GM21360 (cell line): ENCODE data around the gene LBP.
"Not testable (repeated sequence)": the region's sequence is repeated elsewhere in the genome, so short reads cannot be mapped to it uniquely, and the experiment has no call there.

Experiments used
- ATAC-seq: cut with Tn5 transposase; IDR thresholded peaks from one replicate; pipeline ENCODE4 v1.9.1; 2021; ENCODE audit warnings: mild to moderate bottlenecking, moderate library complexity; ENCODE audit not compliant: unreplicated experiment

Gene LBP

GRCh38 chr20:38317422-38317821 is 28.9 kb upstream of the LBP start:
- no peak for ATAC-seq

- ATAC-seq, result no peak
Observed at GRCh38 chr20:38320221-38320620, 26.1 kb upstream of the LBP start.

DNA sequence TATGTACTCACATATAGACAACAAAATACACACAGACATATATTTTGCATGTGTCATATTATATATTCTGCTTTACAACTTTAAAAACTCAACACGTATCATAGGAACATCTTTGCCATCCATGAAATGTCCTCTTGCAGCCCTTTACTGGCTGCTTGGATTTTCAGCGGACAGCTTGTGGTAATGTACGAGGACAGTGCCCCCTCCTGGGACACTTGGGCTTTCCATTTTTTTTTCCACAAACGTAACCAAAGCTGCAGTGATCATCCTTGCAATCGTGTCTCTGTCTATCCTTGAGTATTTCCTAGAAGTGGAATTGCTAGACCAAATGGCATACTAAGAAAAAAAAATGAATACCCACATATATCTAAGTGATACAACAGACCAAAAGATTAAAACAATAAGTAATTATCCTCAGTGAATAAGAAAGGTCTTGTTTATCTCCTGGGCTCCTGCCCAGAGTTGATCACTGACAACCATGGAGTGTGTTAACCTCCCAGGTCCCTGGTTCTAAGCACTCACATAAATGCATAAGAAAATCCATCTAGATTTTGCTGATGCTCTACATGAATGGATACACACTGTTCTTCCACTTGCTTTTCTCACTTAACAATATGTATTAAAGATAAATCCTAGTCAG is 24.2 kb upstream of the LBP start:
- no peak for ATAC-seq

- no peak for ATAC-seq
Observed at GRCh38 chr20:38324159-38324558, 22.1 kb upstream of the LBP start.

DNA sequence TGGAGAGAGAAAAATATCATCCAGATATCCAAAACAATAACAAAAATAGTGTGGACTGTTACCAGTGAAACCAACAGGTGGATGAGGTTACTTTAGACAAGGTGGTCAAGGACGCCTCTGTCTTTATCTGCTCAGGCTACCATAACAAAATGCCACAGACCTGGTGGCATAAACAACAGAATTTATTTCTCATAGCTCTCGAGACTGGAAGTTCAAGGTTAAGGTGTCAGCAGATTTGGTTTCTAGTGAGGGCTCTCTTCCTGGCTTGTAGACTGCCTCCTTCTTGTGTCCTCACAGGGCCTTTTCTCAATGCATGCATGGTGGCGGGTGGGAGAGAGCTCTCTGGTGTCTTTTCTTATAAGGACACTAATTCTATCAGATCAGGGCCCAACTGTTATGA is 21.1 kb upstream of the LBP start:
- ATAC-seq, result no peak

GRCh38 chr20:38325905-38326304 is 20.4 kb upstream of the LBP start:
- no peak for ATAC-seq

DNA sequence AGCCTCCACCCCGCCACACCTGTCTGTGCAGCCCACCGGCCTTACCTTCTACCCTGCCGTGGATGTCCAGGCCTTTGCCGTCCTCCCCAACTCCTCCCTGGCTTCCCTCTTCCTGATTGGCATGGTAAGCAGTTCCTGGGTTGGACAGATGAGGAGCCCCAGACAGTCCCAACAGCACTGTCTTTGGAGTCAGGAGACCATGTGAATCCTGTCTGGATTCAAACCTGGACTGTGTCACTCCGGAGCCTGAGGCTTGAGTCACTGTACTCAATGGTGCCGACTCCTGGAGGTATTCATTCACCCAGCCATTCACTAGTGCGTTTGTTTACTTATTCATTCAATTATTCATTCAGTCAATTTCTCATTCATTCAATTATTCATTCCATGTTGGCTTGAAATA is 20.0 kb upstream of the LBP start:
- ATAC-seq, result no peak

DNA sequence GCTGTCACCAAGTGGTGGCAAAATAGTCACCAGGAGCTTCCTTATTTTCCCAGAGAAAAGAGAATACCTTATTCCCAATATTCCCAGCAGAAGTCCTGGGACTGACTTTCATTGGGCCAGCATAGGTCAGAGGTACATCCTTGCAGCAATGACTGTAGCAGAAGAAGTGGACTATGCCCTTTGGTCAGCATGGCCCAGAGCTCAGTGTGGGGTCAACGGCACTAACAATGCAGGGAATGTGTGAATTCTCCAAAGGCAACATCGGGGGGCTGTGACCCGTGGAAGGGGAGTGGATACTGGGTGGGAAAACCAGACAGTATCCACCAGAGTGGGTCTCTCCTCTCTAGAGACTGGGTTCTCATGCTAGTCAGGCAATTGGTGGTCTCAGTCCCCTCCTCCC is 15.6 kb upstream of the LBP start:
- ATAC-seq, result no peak

- ATAC-seq, result no peak
Observed at GRCh38 chr20:38331245-38331644, 15.0 kb upstream of the LBP start.

DNA sequence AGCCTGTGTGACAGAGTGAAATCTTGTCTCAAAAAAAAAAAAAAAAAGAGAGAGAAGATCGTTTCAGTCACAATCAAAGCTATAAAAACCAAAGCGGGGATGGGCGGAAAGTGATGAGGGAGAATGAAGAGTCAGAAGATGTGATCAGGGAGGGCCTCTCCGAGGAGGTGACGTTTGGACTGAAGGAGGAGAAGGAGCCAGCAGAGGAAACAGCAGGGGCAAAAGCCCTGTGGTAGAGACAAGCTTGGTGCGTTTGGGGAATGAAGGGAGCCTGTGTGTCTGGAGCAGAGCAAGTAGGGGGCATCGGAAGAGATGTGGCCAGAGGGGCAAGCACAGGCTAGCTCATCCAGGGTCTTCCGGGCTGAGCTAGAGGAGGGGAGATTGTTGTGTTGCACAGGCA is 14.5 kb upstream of the LBP start:
- ATAC-seq, result no peak

- no peak for ATAC-seq
Observed at GRCh38 chr20:38334016-38334415, 12.3 kb upstream of the LBP start.

DNA sequence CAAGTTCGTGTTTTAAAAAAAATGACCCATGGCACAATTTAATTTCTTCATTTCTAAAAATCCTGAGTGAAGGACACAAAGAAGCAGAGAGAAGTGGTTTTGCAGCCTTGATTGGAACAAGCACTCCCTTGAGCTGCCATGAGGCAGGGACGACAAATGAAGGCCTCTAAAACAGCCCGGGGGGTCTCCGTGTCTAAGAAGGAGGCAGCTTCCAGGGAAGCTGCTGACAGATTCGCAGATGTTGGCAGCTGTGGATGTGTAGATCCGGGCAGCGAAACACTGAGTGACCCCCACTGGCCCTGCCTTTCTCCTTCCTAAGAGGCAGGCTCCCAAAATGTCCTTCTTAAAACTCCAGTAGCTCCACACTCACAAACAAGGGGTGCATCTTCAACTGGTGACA is 9.6 kb upstream of the LBP start:
- ATAC-seq, result no peak

DNA sequence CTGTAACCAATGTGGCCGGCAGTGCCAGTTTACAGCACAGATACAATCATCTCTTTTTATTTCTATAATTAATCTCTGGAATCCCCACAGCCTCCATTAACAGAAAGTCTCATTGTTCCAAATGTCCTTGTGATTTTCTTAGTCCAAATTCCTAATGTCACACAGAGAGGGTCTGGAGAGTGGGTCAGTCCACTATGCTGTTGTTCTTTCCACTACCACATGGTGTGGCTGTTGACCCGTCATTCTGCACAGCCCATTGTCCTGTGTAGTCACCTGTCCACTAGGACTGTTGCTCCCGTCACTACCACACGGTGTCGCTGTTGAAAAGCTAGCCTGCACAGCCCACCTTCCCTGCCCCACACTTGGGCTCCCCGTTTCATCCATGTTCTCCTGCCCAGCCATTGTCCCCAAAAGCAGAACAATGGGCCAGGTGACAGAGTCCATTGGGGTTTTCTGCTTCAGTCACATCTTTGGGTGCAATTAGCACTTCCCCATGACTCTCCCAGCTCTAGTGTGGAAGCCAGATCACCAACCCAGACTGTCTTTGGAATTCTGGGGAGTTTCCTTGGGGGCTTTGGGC is 8.6 kb upstream of the LBP start:
- no peak for ATAC-seq

DNA sequence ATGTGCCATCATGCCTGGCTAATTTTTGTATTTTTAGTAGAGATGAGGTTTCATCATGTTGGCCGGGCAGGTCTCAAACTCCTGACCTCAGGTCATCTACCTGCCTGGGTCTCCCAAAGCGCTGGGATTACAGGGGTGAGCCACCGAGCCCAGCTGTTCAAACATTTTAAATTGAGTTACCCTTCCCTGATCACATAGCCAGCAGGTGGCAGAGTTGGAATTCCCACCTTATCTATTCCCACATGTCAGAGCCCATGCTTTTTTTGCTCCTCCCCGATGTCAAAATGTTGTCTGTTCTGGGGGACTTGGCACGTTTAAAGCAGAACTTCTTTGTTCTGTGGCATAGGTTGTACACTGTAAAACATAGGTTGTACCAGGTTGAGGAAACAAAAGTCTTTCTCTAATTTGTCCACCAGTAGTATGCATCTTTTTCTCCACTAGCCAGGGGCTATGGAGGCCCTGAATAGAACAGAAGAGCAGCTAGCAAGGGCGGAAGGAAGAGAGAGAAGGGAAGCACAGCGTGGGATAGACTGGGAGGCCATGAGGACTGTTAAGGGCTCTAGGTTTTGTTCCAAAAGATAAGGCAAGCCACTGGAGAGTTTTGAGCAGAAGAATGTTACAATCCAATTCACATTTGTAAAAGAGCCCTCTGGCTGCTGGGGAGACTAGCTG is 7.3 kb upstream of the LBP start:
- ATAC-seq, result no peak

DNA sequence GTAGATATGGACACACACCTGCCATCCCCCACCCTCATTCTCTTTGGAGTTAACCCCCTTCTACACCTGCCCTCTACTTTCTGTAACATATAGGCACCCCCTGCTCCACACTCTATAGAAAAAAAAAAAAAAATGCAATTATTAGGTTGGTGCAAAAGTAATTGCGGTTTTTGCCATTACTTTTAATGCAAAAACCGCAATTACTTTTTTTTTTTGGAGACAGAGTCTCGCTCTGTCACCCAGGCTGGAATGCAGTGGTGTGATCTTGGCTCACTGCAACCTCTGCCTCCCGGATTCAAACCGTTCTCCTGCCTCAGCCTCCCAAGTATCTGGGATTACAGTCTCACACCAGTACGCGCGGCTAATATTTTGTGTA is 6.8 kb upstream of the LBP start:
- not testable (repeated sequence) for ATAC-seq

- no peak for ATAC-seq
Observed at GRCh38 chr20:38339997-38340396, 6.3 kb upstream of the LBP start.

- no peak for ATAC-seq
Observed at GRCh38 chr20:38340693-38341092, 5.6 kb upstream of the LBP start.

DNA sequence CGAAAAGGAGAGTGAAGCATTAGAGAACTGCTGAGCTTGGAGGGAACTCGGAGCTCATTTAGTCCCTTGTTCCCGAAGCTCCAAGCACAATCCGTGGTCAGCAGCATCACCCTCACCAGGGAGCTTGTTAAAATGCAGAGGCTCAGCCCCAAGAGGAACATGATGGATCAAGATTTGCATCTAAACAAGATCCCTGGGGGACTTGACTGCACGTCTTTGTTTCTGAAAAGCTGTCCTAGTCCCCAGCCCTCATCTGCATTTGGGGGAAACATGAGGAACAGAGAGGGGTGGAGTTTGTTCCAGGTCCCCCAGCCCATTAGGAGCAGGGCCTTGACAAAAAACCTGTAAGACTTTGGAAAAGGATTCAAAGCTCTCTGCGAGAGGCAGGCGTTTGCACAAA is 4.1 kb upstream of the LBP start:
- no peak for ATAC-seq

DNA sequence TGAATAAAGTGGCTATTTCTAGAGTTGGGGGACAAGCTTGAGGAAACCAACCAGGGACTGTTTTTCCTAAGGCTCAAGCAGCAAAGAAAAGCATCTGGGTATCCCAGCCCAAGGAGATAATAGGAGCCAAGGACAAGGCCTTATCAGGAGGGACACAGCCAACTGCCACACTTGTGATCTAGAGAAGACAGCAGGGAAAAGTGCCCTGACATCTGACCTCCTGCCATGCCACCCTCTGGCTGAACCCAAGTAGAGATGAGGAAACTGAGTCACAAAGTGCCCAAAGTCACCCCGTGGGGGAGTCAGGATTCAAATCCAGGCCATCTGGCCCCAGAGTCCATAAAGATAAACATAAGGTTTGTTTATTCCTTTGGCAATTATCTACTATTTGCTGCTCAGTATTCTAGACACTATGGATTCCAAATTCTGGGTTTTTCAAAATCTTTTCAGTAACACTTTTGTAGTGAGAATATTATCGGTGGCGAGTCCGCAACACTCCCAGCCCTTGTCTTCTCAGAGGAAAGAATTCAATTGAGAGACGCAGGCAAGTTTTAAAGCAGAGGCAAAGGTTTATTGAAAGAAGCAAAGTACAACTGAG is 3.5 kb upstream of the LBP start:
- ATAC-seq, result no peak

GRCh38 chr20:38343311-38344106 is 2.8 kb upstream of the LBP start:
- ATAC-seq, result no peak

GRCh38 chr20:38344107-38344701 is 2.1 kb upstream of the LBP start:
- no peak for ATAC-seq
